GM21526 (cell line): ENCODE measurements around the gene C1GALT1.
"Not testable (repeated sequence)": the region's sequence is repeated elsewhere in the genome, so short reads cannot be mapped to it uniquely, and the experiment has no call there.

ENCODE experiments used
- ATAC-seq: cut with Tn5 transposase; IDR thresholded peaks from one replicate; pipeline ENCODE4 v1.9.1; 2021; ENCODE audit warnings: moderate library complexity; ENCODE audit not compliant: unreplicated experiment, low FRiP score

Gene C1GALT1

GRCh38 chr7:7199592-7199991, 17.2 kb downstream of the C1GALT1 start:
- not testable (repeated sequence) for ATAC-seq

GRCh38 chr7:7200255-7200654, 17.9 kb downstream of the C1GALT1 start:
- not testable (repeated sequence) for ATAC-seq

GRCh38 chr7:7201578-7202374, 19.4 kb downstream of the C1GALT1 start:
- ATAC-seq = peak; percentile 97

- ATAC-seq = no peak
Measured at GRCh38 chr7:7202375-7202720, 20.0 kb downstream of the C1GALT1 start.

- no peak for ATAC-seq
Measured at GRCh38 chr7:7203813-7204575, 21.6 kb downstream of the C1GALT1 start.

GRCh38 chr7:7207876-7208275, 25.5 kb downstream of the C1GALT1 start:
- no peak for ATAC-seq

GRCh38 chr7:7208520-7208919, 26.2 kb downstream of the C1GALT1 start:
- no peak for ATAC-seq

GRCh38 chr7:7209412-7210050, 27.2 kb downstream of the C1GALT1 start:
- ATAC-seq = no peak

GRCh38 chr7:7210475-7211237, 28.3 kb downstream of the C1GALT1 start:
- no peak for ATAC-seq

GRCh38 chr7:7212612-7213011, 30.3 kb downstream of the C1GALT1 start:
- ATAC-seq = no peak

GRCh38 chr7:7214398-7215347, 32.3 kb downstream of the C1GALT1 start:
- no peak for ATAC-seq

- no peak for ATAC-seq
Measured at GRCh38 chr7:7216279-7216678, 33.9 kb downstream of the C1GALT1 start.

- no peak for ATAC-seq
Measured at GRCh38 chr7:7219216-7219615, 36.9 kb downstream of the C1GALT1 start.

- no peak for ATAC-seq
Measured at GRCh38 chr7:7220821-7221220, 38.5 kb downstream of the C1GALT1 start.

GRCh38 chr7:7221599-7222038, 39.3 kb downstream of the C1GALT1 start:
- ATAC-seq = no peak

GRCh38 chr7:7223250-7223649, 40.9 kb downstream of the C1GALT1 start:
- ATAC-seq = no peak

- no peak for ATAC-seq
Measured at GRCh38 chr7:7226407-7226806, 44.1 kb downstream of the C1GALT1 start.

- no peak for ATAC-seq
Measured at GRCh38 chr7:7228472-7228871, 46.1 kb downstream of the C1GALT1 start.

- ATAC-seq = no peak
Measured at GRCh38 chr7:7228967-7229366, 46.6 kb downstream of the C1GALT1 start.

- no peak for ATAC-seq
Measured at GRCh38 chr7:7231000-7231399, 48.7 kb downstream of the C1GALT1 start.
